ENCODE results near the gene RANBP1. TPM values are rescaled to one million over a fixed set of nuclear protein-coding genes. Genes with fewer than 3 reads are reported as not detected.

The RANBP1 gene
- total and polyA plus RNA-seq, 2 of the 8 experiments (the other 6 are each of a cell fraction or from before 2014, with no cell fraction given) = 343 to 484 TPM

DNA sequence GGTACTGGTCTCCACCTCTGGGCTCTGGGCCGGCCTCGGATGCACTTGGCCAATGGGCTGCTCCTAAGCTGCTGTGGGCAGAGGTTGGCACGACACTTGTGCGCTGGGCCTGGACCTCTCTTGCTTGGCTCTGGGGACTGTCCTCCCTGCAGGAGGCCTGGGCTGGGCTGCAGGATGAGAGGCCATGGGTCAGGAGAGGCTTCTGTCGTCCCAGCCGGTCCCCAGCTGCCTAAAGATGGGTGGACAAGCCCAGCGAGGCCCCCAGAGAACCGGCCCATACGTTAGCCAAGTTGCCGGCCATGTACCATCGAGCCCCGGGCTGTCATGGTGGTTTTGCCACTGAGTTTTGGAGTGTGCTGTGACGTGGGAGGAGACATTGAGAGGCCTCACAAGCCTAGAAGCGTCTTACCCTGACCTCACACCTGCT is 36.6 kb downstream of the RANBP1 start:
- Histone ChIP-seq H2BK120ac (replicated peaks; ENCODE audit: low read depth, low read length) (no peak overlapping the region), H4K5ac (ENCODE audit: insufficient read length, low read depth, low read length) (no peak overlapping the region), H3K4me3 (ENCODE audit: extremely low read depth in 1 of 4, insufficient read depth in 2 of 4, low read depth in 3 of 4, low read length in 4 of 4) (no peak overlapping the region), H4K8ac (ENCODE audit: extremely low read depth, insufficient read depth, low read length) (no peak overlapping the region; the same call in 1 of the 2 replicates), H4K20me1 (replicated peaks in 1 of 2; ENCODE audit: control insufficient read depth in 1 of 2, insufficient read depth in 2 of 2, low read length in 2 of 2) (no peaks in the 10 kb centered on the region), H3K4ac (replicated peaks; ENCODE audit: insufficient read length, low read depth, low read length) (no peak overlapping the region), H4K91ac (replicated peaks; ENCODE audit: insufficient read length, low read length) (no peak overlapping the region), H2BK12ac (ENCODE audit: low read depth, low read length) (no peak overlapping the region), H2AK5ac (ENCODE audit: low read depth, low read length) (no peak overlapping the region), H3K36me3 (ENCODE audit: control insufficient read depth in 2 of 4, insufficient read depth in 4 of 4, low read length in 3 of 4) (no peaks in the 10 kb centered on the region), H3K4me2 (ENCODE audit: insufficient read depth in 1 of 2, low read depth in 2 of 2, low read length in 2 of 2) (no peak overlapping the region), H2BK20ac (ENCODE audit: low read length) (no peak overlapping the region), H3K23me2 (ENCODE audit: low read depth, low read length) (no peaks in the 10 kb centered on the region), H3K79me1 (ENCODE audit: low read depth, low read length) (no peaks in the 10 kb centered on the region), H3K79me2 (ENCODE audit: control insufficient read depth in 1 of 2, insufficient read depth in 2 of 2, low read length in 2 of 2) (no peaks in the 10 kb centered on the region), H3K9me3 (ENCODE audit: insufficient read depth in 2 of 2, low read depth in 1 of 2, low read length in 1 of 2) (no peaks in the 10 kb centered on the region), H2AFZ (ENCODE audit: low read length) (no peak overlapping the region), H3K56ac (replicated peaks; ENCODE audit: insufficient read length, low read depth, low read length) (no peak overlapping the region), H2BK15ac (ENCODE audit: low read length) (no peak overlapping the region), H3K9ac (replicated peaks in 1 of 4; ENCODE audit: extremely low read depth in 1 of 4, low read depth in 3 of 4, low read length in 3 of 4) (no peak overlapping the region), H3K23ac (ENCODE audit: insufficient read length) (no peak overlapping the region), H3K4me1 (replicated peaks in 1 of 4; ENCODE audit: control insufficient read depth in 3 of 4, insufficient read depth in 4 of 4, low read length in 3 of 4) (no peaks in the 10 kb centered on the region), H3K18ac (ENCODE audit: extremely low read depth, low read length) (no peak overlapping the region), H2BK5ac (ENCODE audit: low read depth, low read length) (no peak overlapping the region), H3K27ac (ENCODE audit: low read depth, low read length) (no peak overlapping the region), H3K27me3 (replicated peaks in 1 of 4; ENCODE audit: control insufficient read depth in 3 of 4, extremely low read depth in 1 of 4, insufficient read depth in 3 of 4, low read length in 3 of 4) (no peaks in the 10 kb centered on the region), H3K14ac (ENCODE audit: insufficient read length) (no peak overlapping the region)
- CTCF ChIA-PET (ENCODE audit: partially characterized antibody) = interaction anchor here (0.7 to 7.7 kb wide), 8 partner anchors 22 to 117 kb away, joined by 3 to 93 read pairs (median 3); no protein-coding TSS in a partner anchor
- no peak for FAIRE-seq
- POLR2A ChIA-PET (ENCODE audit: partially characterized antibody) = interaction anchor here (1.6 to 1.8 kb wide), 2 partner anchors 23 to 35 kb away, joined by 5 to 8 read pairs; partner anchors contain the start of gene TRMT2A
- TF ChIP-seq CBX8 (IDR thresholded peaks at IDR 0.05; ENCODE audit: borderline replicate concordance, low read depth, low read length) = no peak
- no peak for TF ChIP-seq TCF12 (IDR thresholded peaks at IDR 0.05; ENCODE audit: low read depth, low read length)
- no peak for TF ChIP-seq FOSL1 (IDR thresholded peaks at IDR 0.05; ENCODE audit: insufficient read depth, low read depth, low read length)
- no peak for TF ChIP-seq CHD2 (IDR thresholded peaks at IDR 0.05; ENCODE audit: low read length)
- no peak for TF ChIP-seq SIN3A (conservative IDR thresholded peaks at IDR 0.05 in 1 of 2, IDR thresholded peaks at IDR 0.05 in 1 of 2; ENCODE audit: low read depth in 1 of 2, low read length in 2 of 2)
- TF ChIP-seq TAF1 (IDR thresholded peaks at IDR 0.05; ENCODE audit: low read depth, low read length) = no peak
- no peak for TF ChIP-seq GTF2F1 (IDR thresholded peaks at IDR 0.05; ENCODE audit: borderline replicate concordance, low read depth, low read length)
- DNase-seq (ENCODE audit: low read depth in 1 of 2, low spot score in 2 of 2) = no peak
- WGBS, 2 experiments (ENCODE audit: extremely low coverage in 1 of 2, insufficient coverage in 1 of 2, insufficient read length in 1 of 2, insufficient replicate concordance in 2 of 2, low coverage in 1 of 2, low lambda C conversion rate in 2 of 2, missing lambda C conversion rate in 1 of 2) = 90% methylated on average over 13 of the region's 14 CpGs; no CpG with 5 or more reads in 1 of the 2 experiments

Measured in H1 (cell line).